GM23338 (cell line): Measurements from ENCODE around the gene STING1. TPM values are rescaled to one million over a fixed set of nuclear protein-coding genes. Genes with fewer than 3 reads are reported as not detected.
"Not testable (repeated sequence)": the region's sequence is repeated elsewhere in the genome, so short reads cannot be mapped to it uniquely, and the experiment has no call there.

Experiments
- ATAC-seq: fragments of 200-7000 bp; cut with Tn5 transposase; 3 replicates; pipeline ENCODE4 v1.9.1; 2020
- DNase-seq: peaks from one replicate; pipeline ENCODE4 v3.0.0-alpha.2; 2015; ENCODE audit warnings: low spot score
- H2AFZ ChIP-seq: fragments of 200-600 bp; sonication (generic); 2 replicates; pipeline ENCODE4 v1.8.0; 2016; ENCODE audit warnings: antibody characterized with exemption, mild to moderate bottlenecking, moderate library complexity
- H3F3A ChIP-seq: fragments of 200-600 bp; sonication (generic); replicated peaks from 2 replicates; pipeline ENCODE4 v1.8.0; 2017; ENCODE audit warnings: antibody characterized with exemption, mixed run types, low read depth
- H3K27ac ChIP-seq: fragments of 200-600 bp; sonication (generic); 2 replicates; pipeline ENCODE4 v1.6.1; 2016; ENCODE audit warnings: low read depth
- H3K27me3 ChIP-seq: fragments of 200-600 bp; sonication (generic); 2 replicates; pipeline ENCODE4 v1.8.0; 2016; ENCODE audit warnings: mild to moderate bottlenecking, mixed run types, moderate library complexity; ENCODE audit not compliant: insufficient read depth
- H3K36me3 ChIP-seq: fragments of 200-600 bp; sonication (generic); 2 replicates; pipeline ENCODE4 v1.8.0; 2016; ENCODE audit warnings: mild to moderate bottlenecking; ENCODE audit not compliant: insufficient read depth
- H3K4me1 ChIP-seq: fragments of 200-600 bp; sonication (generic); 2 replicates; pipeline ENCODE4 v1.8.0; 2016; ENCODE audit warnings: mild to moderate bottlenecking, moderate library complexity; ENCODE audit not compliant: insufficient read depth
- H3K4me2 ChIP-seq: fragments of 200-600 bp; sonication (generic); 2 replicates; pipeline ENCODE4 v1.7.1; 2017; ENCODE audit warnings: mixed run types
- H3K4me3 ChIP-seq: fragments of 200-600 bp; sonication (generic); 2 replicates; pipeline ENCODE4 v1.6.1; 2016; ENCODE audit warnings: mixed run types
- H3K79me2 ChIP-seq: fragments of 200-600 bp; sonication (generic); replicated peaks from 2 replicates; pipeline ENCODE4 v1.8.0; 2017; ENCODE audit warnings: mild to moderate bottlenecking; ENCODE audit not compliant: insufficient read depth
- H3K9me2 ChIP-seq: fragments of 200-600 bp; sonication (generic); 2 replicates; pipeline ENCODE4 v1.8.0; 2017; ENCODE audit not compliant: insufficient read depth
- H4K20me1 ChIP-seq: fragments of 200-600 bp; sonication (generic); replicated peaks from 2 replicates; pipeline ENCODE4 v1.8.0; 2017; ENCODE audit warnings: mild to moderate bottlenecking; ENCODE audit not compliant: insufficient read depth
- H3K27ac Mint-ChIP-seq: 2 replicates; pipeline ENCODE4 v1.8.0; 2020; ENCODE audit warnings: inconsistent platforms, mild to moderate bottlenecking, moderate library complexity, mixed read lengths
- H3K27me3 Mint-ChIP-seq: 3 replicates; pipeline ENCODE4 v1.8.0; 2022; ENCODE audit warnings: low read depth, mild to moderate bottlenecking, moderate library complexity, mixed read lengths, inconsistent platforms; ENCODE audit not compliant: insufficient read depth, poor library complexity
- H3K36me3 Mint-ChIP-seq: 3 replicates; pipeline ENCODE4 v1.8.0; 2021; ENCODE audit warnings: low read depth, mild to moderate bottlenecking, inconsistent platforms, moderate library complexity, mixed read lengths
- H3K4me1 Mint-ChIP-seq: 3 replicates; pipeline ENCODE4 v1.8.0; 2020; ENCODE audit warnings: mild to moderate bottlenecking, inconsistent platforms, mixed read lengths
- H3K4me3 Mint-ChIP-seq: 3 replicates; pipeline ENCODE4 v1.8.0; 2021; ENCODE audit warnings: moderate library complexity, mild to moderate bottlenecking, inconsistent platforms, mixed read lengths
- H3K9me3 Mint-ChIP-seq: 3 replicates; pipeline ENCODE4 v1.8.0; 2020; ENCODE audit warnings: moderate library complexity, mild to moderate bottlenecking, inconsistent platforms, mixed read lengths
- CREB1 ChIP-seq: fragments of 250-450 bp; sonication (Bioruptor Pico); IDR thresholded peaks from 2 replicates; pipeline ENCODE4 v1.5.0; 2020; ENCODE audit warnings: low read depth, mild to moderate bottlenecking, moderate library complexity
- EZH2phosphoT487 ChIP-seq: fragments of 200-600 bp; sonication (generic); IDR thresholded peaks from one replicate; pipeline ENCODE4 v1.8.1; 2018; ENCODE audit warnings: antibody characterized with exemption; ENCODE audit not compliant: unreplicated experiment
- NANOG ChIP-seq: IDR thresholded peaks from 2 replicates; pipeline ENCODE4 v1.6.1; 2016; ENCODE audit warnings: antibody characterized with exemption, borderline replicate concordance
- REST ChIP-seq: IDR thresholded peaks from one replicate; pipeline ENCODE4 v1.6.1; 2018; ENCODE audit warnings: antibody characterized with exemption; ENCODE audit not compliant: unreplicated experiment
- ZNF114 ChIP-seq: fragments of 250-450 bp; sonication (Bioruptor Pico); IDR thresholded peaks from 2 replicates; pipeline ENCODE4 v1.5.0; 2020; ENCODE audit warnings: mild to moderate bottlenecking, moderate library complexity
- polyA plus RNA-seq: library from polyadenylated mRNA; unstranded; fragments of >200 nt; fragmentation: Nextera tagmentation; extraction: Ambion mirVana; gene quantifications from 2 replicates; pipeline ENCODE4 v1.2.1, GENCODE V29; 2016
- total RNA-seq: library from RNA; depleted of rRNA; stranded (reverse); fragments of >200 nt; shearing (Covaris generic); gene quantifications from 2 replicates; pipeline ENCODE4 v1.2.3, GENCODE V29; 2014

The STING1 gene
- total and polyA plus RNA-seq, 2 experiments from 2014 or later: 0.66 TPM; not detected in 1

GRCh38 chr5:139526309-139527089, 43.9 kb upstream of the STING1 start:
- Mint-ChIP-seq H3K4me1 (peaks cover 62% of the 10 kb centered on the region), H3K27me3 (peaks cover 14% of the 10 kb centered on the region), H3K4me3 (peak overlapping the region; percentile 11; the same call in 1 of the 3 replicates), H3K9me3 (peaks cover 23% of the 10 kb centered on the region), H3K36me3 (peaks cover 15% of the 10 kb centered on the region; the same call in 1 of the 3 replicates)
- not testable (repeated sequence) for H3K4me3 ChIP-seq, H4K20me1 ChIP-seq, ATAC-seq, H3K79me2 ChIP-seq, H3K9me2 ChIP-seq, H3K27ac Mint-ChIP-seq, H3K27me3 ChIP-seq, H3K36me3 ChIP-seq, H2AFZ ChIP-seq, H3K27ac ChIP-seq
- Histone ChIP-seq H3F3A (peaks cover 17% of the 10 kb centered on the region), H3K4me1 (peaks cover 67% of the 10 kb centered on the region), H3K4me2 (peak overlapping the region; percentile 71)
- peak; percentile 34 for DNase-seq

- not testable (repeated sequence) for ATAC-seq
Measured at GRCh38 chr5:139525586-139526308, 43.2 kb upstream of the STING1 start.

GRCh38 chr5:139524940-139525585, 42.5 kb upstream of the STING1 start:
- no peaks in the 10 kb centered on the region for H3K79me2 ChIP-seq
- peaks cover 13% of the 10 kb centered on the region for H3K27me3 Mint-ChIP-seq
- H2AFZ ChIP-seq: no peak overlapping the region
- peak overlapping the region; percentile 26; the same call in 1 of the 2 replicates for H3K27ac ChIP-seq
- H3K4me1 ChIP-seq: peaks cover 72% of the 10 kb centered on the region
- no peaks in the 10 kb centered on the region for H3K36me3 ChIP-seq
- peak overlapping the region; percentile 71 for H3K4me2 ChIP-seq
- H3K9me3 Mint-ChIP-seq: peaks cover 15% of the 10 kb centered on the region; the same call in 2 of the 3 replicates
- 0 out of 3 replicates have a peak overlapping the region, but pooled peaks have one; percentile 51 for H3K4me3 Mint-ChIP-seq
- H4K20me1 ChIP-seq: no peaks in the 10 kb centered on the region
- peaks cover 64% of the 10 kb centered on the region for H3K4me1 Mint-ChIP-seq
- peaks cover 17% of the 10 kb centered on the region for H3F3A ChIP-seq
- H3K27ac Mint-ChIP-seq: no peak overlapping the region; the same call in 1 of the 2 replicates
- ATAC-seq: no peak
- DNase-seq: no peak
- H3K9me2 ChIP-seq: no peaks in the 10 kb centered on the region
- H3K27me3 ChIP-seq: no peaks in the 10 kb centered on the region; the same call in 1 of the 2 replicates
- peaks cover 9% of the 10 kb centered on the region; the same call in 1 of the 3 replicates for H3K36me3 Mint-ChIP-seq
- peak overlapping the region; percentile 10; the same call in 1 of the 2 replicates for H3K4me3 ChIP-seq
- TF ChIP-seq EZH2phosphoT487 (no peak), ZNF114 (CRISPR knock-in tag) (no peak), REST (no peak), CREB1 (CRISPR knock-in tag) (no peak), NANOG (no peak)

More at GRCh38 chr5:139525586-139526308, 43.2 kb upstream of the STING1 start:
- not testable (repeated sequence) for H3K27me3 ChIP-seq, H3K27ac ChIP-seq, H2AFZ ChIP-seq, H4K20me1 ChIP-seq, H3K79me2 ChIP-seq, H3K36me3 ChIP-seq, H3K27ac Mint-ChIP-seq, H3K9me2 ChIP-seq, DNase-seq, H3K4me3 Mint-ChIP-seq
- peak overlapping the region; percentile 71 for H3K4me2 ChIP-seq
- H3K4me3 ChIP-seq: peak overlapping the region; percentile 10; the same call in 1 of the 2 replicates
- Mint-ChIP-seq H3K4me1 (peaks cover 64% of the 10 kb centered on the region), H3K27me3 (peaks cover 13% of the 10 kb centered on the region), H3K36me3 (peaks cover 12% of the 10 kb centered on the region; the same call in 1 of the 3 replicates), H3K9me3 (peaks cover 18% of the 10 kb centered on the region; the same call in 2 of the 3 replicates)
- peaks cover 72% of the 10 kb centered on the region for H3K4me1 ChIP-seq
- peaks cover 17% of the 10 kb centered on the region for H3F3A ChIP-seq
